ENCODE data around the gene PSMC6. TPM values are rescaled to one million over a fixed set of nuclear protein-coding genes. Genes with fewer than 3 reads are reported as not detected.

The PSMC6 gene
- polyA plus RNA-seq, 1 of the 3 experiments (the other 2 are of a cell fraction), result 37.9 TPM

DNA sequence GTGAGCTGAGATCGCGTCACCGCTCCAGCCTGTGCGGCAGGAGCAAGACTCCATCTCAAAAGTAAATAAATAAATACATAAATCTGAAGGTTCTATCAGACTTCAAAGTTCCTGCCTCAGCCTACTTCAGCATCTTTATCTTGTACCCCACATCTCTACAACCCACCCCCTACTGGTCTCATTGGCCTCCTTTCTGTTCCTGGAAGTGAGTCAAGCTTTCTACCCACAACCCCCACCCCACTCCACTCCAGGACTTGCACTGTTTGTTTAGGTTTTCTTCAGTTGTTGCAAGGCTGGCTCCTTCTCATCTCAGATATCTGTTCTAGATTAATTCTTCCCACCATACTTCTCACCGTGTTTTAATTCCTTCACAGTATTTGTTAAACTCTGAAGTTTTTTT, 714 bp upstream of the PSMC6 start:
- CTCF ChIA-PET, result no interaction called here
- TF ChIP-seq SMC3 (IDR thresholded peaks at IDR 0.05; ENCODE audit: low read depth, low read length), result no peak
- no peak for TF ChIP-seq FOSL2 (IDR thresholded peaks at IDR 0.05; ENCODE audit: borderline replicate concordance, low read depth)
- no peak for TF ChIP-seq ELF1 (IDR thresholded peaks at IDR 0.05)
- no peak for TF ChIP-seq RCOR1 (IDR thresholded peaks at IDR 0.05; ENCODE audit: low read length)
- Histone ChIP-seq H3K9ac (peak overlapping the region; percentile 95), H3K4me2 (peak overlapping the region; percentile 80), H3K27ac (ENCODE audit: low read depth in 2 of 2, low read length in 1 of 2) (peak overlapping the region; percentile 86 to 97), H3K36me3 (replicated peaks in 1 of 2; ENCODE audit: control insufficient read depth in 1 of 2, insufficient read depth in 2 of 2, low read length in 1 of 2) (peaks cover 26 to 35% of the 10 kb centered on the region in 2 experiments), H3K4me1 (ENCODE audit: control insufficient read depth in 1 of 2, insufficient read depth in 2 of 2, low read depth in 1 of 2, low read length in 1 of 2) (peaks cover 11 to 30% of the 10 kb centered on the region in 2 experiments), H3K9me2 (no peaks in the 10 kb centered on the region), H2AFZ (ENCODE audit: low read depth) (peak overlapping the region; percentile 98), H3K27me3 (ENCODE audit: insufficient read depth) (no peaks in the 10 kb centered on the region), H3K9me3 (no peaks in the 10 kb centered on the region), H3K4me3 (ENCODE audit: low read depth in 2 of 2, low read length in 1 of 2) (peak overlapping the region; percentile 86), H4K20me1 (ENCODE audit: insufficient read depth) (peaks cover 17% of the 10 kb centered on the region), H3K79me2 (ENCODE audit: insufficient read depth) (peaks cover 43% of the 10 kb centered on the region), H3F3A (replicated peaks; ENCODE audit: insufficient read depth) (peaks cover 20% of the 10 kb centered on the region)
- DNase-seq, result peak; percentile 44
- POLR2A ChIA-PET, result interaction anchor here (1.1 kb wide), 1 partner anchor 10 kb away, joined by 3 read pairs; no protein-coding TSS in a partner anchor
- 89% methylated on average over 5 of the region's 5 CpGs for WGBS (ENCODE audit: low lambda C conversion rate)

DNA sequence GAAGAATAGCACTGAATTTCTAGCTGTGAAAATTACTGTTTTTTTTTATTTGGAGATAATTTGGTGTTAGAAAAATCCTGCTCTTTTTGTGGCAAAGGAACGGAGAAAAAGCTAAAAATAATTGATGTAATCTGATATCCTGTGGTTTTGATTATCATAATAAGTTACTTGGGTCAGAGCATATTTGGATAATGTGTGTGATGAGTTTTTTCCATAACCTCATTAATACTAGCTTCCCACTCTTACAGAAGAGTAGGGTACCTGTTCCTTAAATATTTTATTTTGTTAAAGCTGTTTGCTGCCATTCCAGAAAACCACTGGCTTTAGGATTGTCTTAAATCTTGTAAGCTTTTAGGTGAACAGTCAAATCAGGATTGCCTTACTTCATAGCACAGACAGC, 4.7 kb downstream of the PSMC6 start:
- CTCF ChIA-PET, result interaction anchor here (0.8 to 1.6 kb wide), 3 partner anchors 10 to 17 kb away, joined by 3 to 4 read pairs (median 3); no protein-coding TSS in a partner anchor
- H3K9me2 ChIP-seq, result no peaks in the 10 kb centered on the region
- no peaks in the 10 kb centered on the region for H3K9me3 ChIP-seq
- H3K9ac ChIP-seq, result peak overlapping the region; percentile 30; the same call in 1 of the 2 replicates
- TF ChIP-seq NRF1 (IDR thresholded peaks at IDR 0.05; ENCODE audit: low read depth, low read length) (no peak), RXRA (IDR thresholded peaks at IDR 0.05; ENCODE audit: borderline replicate concordance, low read depth) (no peak), NFIC (IDR thresholded peaks at IDR 0.05; ENCODE audit: borderline replicate concordance) (no peak), JUND (IDR thresholded peaks at IDR 0.05) (no peak), EZH2phosphoT487 (IDR thresholded peaks at IDR 0.05; ENCODE audit: borderline replicate concordance, low read depth) (no peak)
- TF ChIP-seq, protein P1, sequence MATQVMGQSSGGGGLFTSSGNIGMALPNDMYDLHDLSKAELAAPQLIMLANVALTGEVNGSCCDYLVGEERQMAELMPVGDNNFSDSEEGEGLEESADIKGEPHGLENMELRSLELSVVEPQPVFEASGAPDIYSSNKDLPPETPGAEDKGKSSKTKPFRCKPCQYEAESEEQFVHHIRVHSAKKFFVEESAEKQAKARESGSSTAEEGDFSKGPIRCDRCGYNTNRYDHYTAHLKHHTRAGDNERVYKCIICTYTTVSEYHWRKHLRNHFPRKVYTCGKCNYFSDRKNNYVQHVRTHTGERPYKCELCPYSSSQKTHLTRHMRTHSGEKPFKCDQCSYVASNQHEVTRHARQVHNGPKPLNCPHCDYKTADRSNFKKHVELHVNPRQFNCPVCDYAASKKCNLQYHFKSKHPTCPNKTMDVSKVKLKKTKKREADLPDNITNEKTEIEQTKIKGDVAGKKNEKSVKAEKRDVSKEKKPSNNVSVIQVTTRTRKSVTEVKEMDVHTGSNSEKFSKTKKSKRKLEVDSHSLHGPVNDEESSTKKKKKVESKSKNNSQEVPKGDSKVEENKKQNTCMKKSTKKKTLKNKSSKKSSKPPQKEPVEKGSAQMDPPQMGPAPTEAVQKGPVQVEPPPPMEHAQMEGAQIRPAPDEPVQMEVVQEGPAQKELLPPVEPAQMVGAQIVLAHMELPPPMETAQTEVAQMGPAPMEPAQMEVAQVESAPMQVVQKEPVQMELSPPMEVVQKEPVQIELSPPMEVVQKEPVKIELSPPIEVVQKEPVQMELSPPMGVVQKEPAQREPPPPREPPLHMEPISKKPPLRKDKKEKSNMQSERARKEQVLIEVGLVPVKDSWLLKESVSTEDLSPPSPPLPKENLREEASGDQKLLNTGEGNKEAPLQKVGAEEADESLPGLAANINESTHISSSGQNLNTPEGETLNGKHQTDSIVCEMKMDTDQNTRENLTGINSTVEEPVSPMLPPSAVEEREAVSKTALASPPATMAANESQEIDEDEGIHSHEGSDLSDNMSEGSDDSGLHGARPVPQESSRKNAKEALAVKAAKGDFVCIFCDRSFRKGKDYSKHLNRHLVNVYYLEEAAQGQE (IDR thresholded peaks at IDR 0.05; ENCODE audit: low read depth, low read length), result no peak
- TF ChIP-seq, protein P2, sequence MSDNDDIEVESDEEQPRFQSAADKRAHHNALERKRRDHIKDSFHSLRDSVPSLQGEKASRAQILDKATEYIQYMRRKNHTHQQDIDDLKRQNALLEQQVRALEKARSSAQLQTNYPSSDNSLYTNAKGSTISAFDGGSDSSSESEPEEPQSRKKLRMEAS (IDR thresholded peaks at IDR 0.05; ENCODE audit: low read depth), result no peak
- TF ChIP-seq, protein P3, sequence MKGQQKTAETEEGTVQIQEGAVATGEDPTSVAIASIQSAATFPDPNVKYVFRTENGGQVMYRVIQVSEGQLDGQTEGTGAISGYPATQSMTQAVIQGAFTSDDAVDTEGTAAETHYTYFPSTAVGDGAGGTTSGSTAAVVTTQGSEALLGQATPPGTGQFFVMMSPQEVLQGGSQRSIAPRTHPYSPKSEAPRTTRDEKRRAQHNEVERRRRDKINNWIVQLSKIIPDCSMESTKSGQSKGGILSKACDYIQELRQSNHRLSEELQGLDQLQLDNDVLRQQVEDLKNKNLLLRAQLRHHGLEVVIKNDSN (IDR thresholded peaks at IDR 0.05; ENCODE audit: borderline replicate concordance, low read depth), result no peak
- TF ChIP-seq, protein P4, sequence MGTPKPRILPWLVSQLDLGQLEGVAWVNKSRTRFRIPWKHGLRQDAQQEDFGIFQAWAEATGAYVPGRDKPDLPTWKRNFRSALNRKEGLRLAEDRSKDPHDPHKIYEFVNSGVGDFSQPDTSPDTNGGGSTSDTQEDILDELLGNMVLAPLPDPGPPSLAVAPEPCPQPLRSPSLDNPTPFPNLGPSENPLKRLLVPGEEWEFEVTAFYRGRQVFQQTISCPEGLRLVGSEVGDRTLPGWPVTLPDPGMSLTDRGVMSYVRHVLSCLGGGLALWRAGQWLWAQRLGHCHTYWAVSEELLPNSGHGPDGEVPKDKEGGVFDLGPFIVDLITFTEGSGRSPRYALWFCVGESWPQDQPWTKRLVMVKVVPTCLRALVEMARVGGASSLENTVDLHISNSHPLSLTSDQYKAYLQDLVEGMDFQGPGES (IDR thresholded peaks at IDR 0.05; ENCODE audit: low read depth, low read length), result no peak
- H3K36me3 ChIP-seq (replicated peaks in 1 of 2; ENCODE audit: control insufficient read depth in 1 of 2, insufficient read depth in 2 of 2, low read length in 1 of 2), result peaks cover 60 to 86% of the 10 kb centered on the region in 2 experiments
- 24% methylated on average over 1 of the region's 1 CpG for WGBS (ENCODE audit: low lambda C conversion rate)
- H2AFZ ChIP-seq (ENCODE audit: low read depth), result no peak overlapping the region
- H3K4me2 ChIP-seq, result peak overlapping the region; percentile 32; the same call in 1 of the 2 replicates
- peak overlapping the region in 1 of 2 experiments; percentile 35; a peak in 2 of 4 replicates for H3K27ac ChIP-seq (ENCODE audit: low read depth in 2 of 2, low read length in 1 of 2)
- peaks cover 25% of the 10 kb centered on the region for H4K20me1 ChIP-seq (ENCODE audit: insufficient read depth)
- H3K79me2 ChIP-seq (ENCODE audit: insufficient read depth), result peaks cover 71% of the 10 kb centered on the region
- peaks cover 9 to 33% of the 10 kb centered on the region in 2 experiments; a peak in 3 of 4 replicates for H3K4me1 ChIP-seq (ENCODE audit: control insufficient read depth in 1 of 2, insufficient read depth in 2 of 2, low read depth in 1 of 2, low read length in 1 of 2)
- no peaks in the 10 kb centered on the region for H3K27me3 ChIP-seq (ENCODE audit: insufficient read depth)
- no peak overlapping the region for H3K4me3 ChIP-seq (ENCODE audit: low read depth in 2 of 2, low read length in 1 of 2)
- POLR2A ChIA-PET, result no interaction called here
- DNase-seq, result no peak
- peaks cover 25% of the 10 kb centered on the region for H3F3A ChIP-seq (replicated peaks; ENCODE audit: insufficient read depth)
